Peyer's patch (tissue), 4 donors: Measurements from ENCODE around the gene RHBG. TPM values are rescaled to one million over a fixed set of nuclear protein-coding genes. Genes with fewer than 3 reads are reported as not detected.

Source experiments
- DNase-seq, 3 donors: peaks; one replicate each; pipeline ENCODE4 v3.0.0-alpha.2; 2017 to 2019
- H3K27ac ChIP-seq, 4 donors: fragments of 200-600 bp; sonication (generic); one replicate each; pipeline ENCODE4 v1.5.1; 2016 to 2019
- H3K27me3 ChIP-seq, 2 donors: fragments of 200-600 bp; sonication (generic); one replicate each; pipeline ENCODE4 v1.5.1; 2019
- H3K36me3 ChIP-seq, 3 donors: fragments of 200-600 bp; sonication (generic); one replicate each; pipeline ENCODE4 v1.5.1; 2016 to 2019
- H3K4me1 ChIP-seq, 4 donors: fragments of 200-600 bp; sonication (generic); one replicate each; pipeline ENCODE4 v1.5.1; 2016 to 2019
- H3K4me3 ChIP-seq, 4 donors: fragments of 200-600 bp; sonication (generic); 1 replicate in 3 of 4; 2 replicates in 1 of 4; pipeline ENCODE4 v1.5.1; 2016 to 2019; ENCODE audit warnings: mild to moderate bottlenecking in 1 of 4
- H3K9me3 ChIP-seq, 4 donors: fragments of 200-600 bp; sonication (generic); one replicate each; pipeline ENCODE4 v1.5.1; 2016 to 2019; ENCODE audit warnings: mild to moderate bottlenecking in 1 of 4
- CTCF ChIP-seq, 6 experiments: fragments of 450-650 bp in 4 of 6; fragments of 200-600 bp in 2 of 6; sonication (generic) in 1 of 6; IDR thresholded peaks; one replicate each; pipeline ENCODE4 v1.5.1; 2017 to 2019; ENCODE audit warnings: antibody characterized with exemption in 6 of 6, mild to moderate bottlenecking in 3 of 6, moderate library complexity in 1 of 6
- POLR2A ChIP-seq, 2 donors: fragments of 450-650 bp; IDR thresholded peaks; one replicate each; pipeline ENCODE4 v1.5.1; 2017; ENCODE audit warnings: antibody characterized with exemption in 2 of 2, mild to moderate bottlenecking in 2 of 2, moderate library complexity in 2 of 2
- total RNA-seq, 4 donors: library from RNA; depleted of rRNA; stranded (reverse); fragments of >200 nt; gene quantifications; one replicate each; pipeline ENCODE4 v1.1.0, GENCODE V29; 2016

The RHBG gene
- total RNA-seq, 4 donors from 2014 or later = 3.1 TPM; not detected in 3

- DNase-seq = no peak
- Histone ChIP-seq H3K27ac (no peak overlapping the region), H3K36me3 (no peaks in the 10 kb centered on the region), H3K27me3 (no peaks in the 10 kb centered on the region), H3K4me1 (peaks cover 0 to 8% (median 3%) of the 10 kb centered on the region in 4 donors), H3K4me3 (no peak overlapping the region), H3K9me3 (no peaks in the 10 kb centered on the region)
- TF ChIP-seq CTCF (IDR thresholded peaks at IDR 0.05) = no peak
- no peak for TF ChIP-seq POLR2A (IDR thresholded peaks at IDR 0.05)
These were observed 4.5 kb downstream of the RHBG start for GRCh38 chr1:156373546-156373945.

GRCh38 chr1:156376146-156376545, 7.1 kb downstream of the RHBG start:
- H3K36me3 ChIP-seq = no peaks in the 10 kb centered on the region
- no peaks in the 10 kb centered on the region for H3K4me1 ChIP-seq
- H3K9me3 ChIP-seq = no peaks in the 10 kb centered on the region
- H3K4me3 ChIP-seq = no peak overlapping the region
- H3K27me3 ChIP-seq = no peaks in the 10 kb centered on the region
- TF ChIP-seq CTCF (IDR thresholded peaks at IDR 0.05) = no peak
- TF ChIP-seq POLR2A (IDR thresholded peaks at IDR 0.05) = no peak
- H3K27ac ChIP-seq = no peak overlapping the region
- DNase-seq = no peak

GRCh38 chr1:156376958-156377919, 8.2 kb downstream of the RHBG start:
- H3K9me3 ChIP-seq = no peaks in the 10 kb centered on the region
- no peak overlapping the region for H3K27ac ChIP-seq
- H3K4me1 ChIP-seq = no peaks in the 10 kb centered on the region

GRCh38 chr1:156378557-156378956, 9.5 kb downstream of the RHBG start:
- Histone ChIP-seq H3K36me3 (no peaks in the 10 kb centered on the region), H3K27ac (no peak overlapping the region), H3K9me3 (no peaks in the 10 kb centered on the region), H3K4me3 (no peak overlapping the region), H3K27me3 (no peaks in the 10 kb centered on the region), H3K4me1 (no peaks in the 10 kb centered on the region)
- no peak for DNase-seq
- no peak for TF ChIP-seq POLR2A (IDR thresholded peaks at IDR 0.05)
- no peak for TF ChIP-seq CTCF (IDR thresholded peaks at IDR 0.05)

More at GRCh38 chr1:156376958-156377919, 8.2 kb downstream of the RHBG start:
- Histone ChIP-seq H3K36me3 (no peaks in the 10 kb centered on the region), H3K27me3 (no peaks in the 10 kb centered on the region), H3K4me3 (no peak overlapping the region)
- DNase-seq = no peak
- TF ChIP-seq CTCF (IDR thresholded peaks at IDR 0.05) (no peak), POLR2A (IDR thresholded peaks at IDR 0.05) (no peak)

GRCh38 chr1:156379420-156380165, 10.6 kb downstream of the RHBG start:
- no peaks in the 10 kb centered on the region for H3K9me3 ChIP-seq
- no peaks in the 10 kb centered on the region for H3K36me3 ChIP-seq
- no peaks in the 10 kb centered on the region for H3K4me1 ChIP-seq
- TF ChIP-seq POLR2A (IDR thresholded peaks at IDR 0.05) = no peak
- TF ChIP-seq CTCF (IDR thresholded peaks at IDR 0.05) = peak in 1 of 6 experiments; percentile 11
- no peak overlapping the region for H3K27ac ChIP-seq
- H3K27me3 ChIP-seq = no peaks in the 10 kb centered on the region
- no peak overlapping the region for H3K4me3 ChIP-seq
- DNase-seq = peak in 1 of 3 donors; percentile 55
